Neural progenitor cell (in vitro differentiated cells): ENCODE data around the gene DCAF10. TPM values are rescaled to one million over a fixed set of nuclear protein-coding genes. Genes with fewer than 3 reads are reported as not detected.
"Not testable (repeated sequence)": the region's sequence is repeated elsewhere in the genome, so short reads cannot be mapped to it uniquely, and the experiment has no call there.

Experiments
- DNase-seq: peaks from one replicate; pipeline ENCODE4 v3.0.0-alpha.2; 2016; ENCODE audit warnings: low spot score
- H2AFZ ChIP-seq: fragments of 200-600 bp; sonication (generic); replicated peaks from 2 replicates; pipeline ENCODE4 v1.6.1; 2016; ENCODE audit warnings: antibody characterized with exemption
- H3F3A ChIP-seq: fragments of 200-600 bp; sonication (generic); 2 replicates; pipeline ENCODE4 v1.6.1; 2016; ENCODE audit warnings: antibody characterized with exemption, low read depth
- H3K27ac ChIP-seq: fragments of 200-600 bp; sonication (generic); 2 replicates; pipeline ENCODE4 v1.5.1; 2016; ENCODE audit warnings: mild to moderate bottlenecking
- H3K27me3 ChIP-seq: fragments of 200-600 bp; sonication (generic); 2 replicates; pipeline ENCODE4 v1.6.1; 2016; ENCODE audit warnings: mild to moderate bottlenecking, moderate library complexity
- H3K36me3 ChIP-seq: fragments of 200-600 bp; sonication (generic); 2 replicates; pipeline ENCODE4 v1.5.1; 2016
- H3K4me1 ChIP-seq: fragments of 200-600 bp; sonication (generic); 2 replicates; pipeline ENCODE4 v1.6.1; 2016; ENCODE audit warnings: mixed run types
- H3K4me2 ChIP-seq: fragments of 200-600 bp; sonication (generic); 2 replicates; pipeline ENCODE4 v1.6.1; 2016
- H3K4me3 ChIP-seq: fragments of 200-600 bp; sonication (generic); 2 replicates; pipeline ENCODE4 v1.5.1; 2016
- H3K79me2 ChIP-seq: fragments of 200-600 bp; sonication (generic); 2 replicates; pipeline ENCODE4 v1.6.1; 2016; ENCODE audit warnings: low read depth
- H3K9ac ChIP-seq: fragments of 200-600 bp; sonication (generic); 2 replicates; pipeline ENCODE4 v1.6.1; 2016
- H3K9me3 ChIP-seq: fragments of 200-600 bp; sonication (generic); 2 replicates; pipeline ENCODE4 v1.5.1; 2016; ENCODE audit warnings: low read depth
- H4K20me1 ChIP-seq: fragments of 200-600 bp; sonication (generic); 2 replicates; pipeline ENCODE4 v1.6.1; 2016; ENCODE audit warnings: low read depth
- H3K27ac Mint-ChIP-seq: 3 replicates; pipeline ENCODE4 v1.8.0; 2021; ENCODE audit warnings: mixed read lengths
- H3K27me3 Mint-ChIP-seq: 2 replicates; pipeline ENCODE4 v1.8.0; 2022; ENCODE audit warnings: low read depth, mild to moderate bottlenecking, inconsistent platforms, moderate library complexity, mixed read lengths; ENCODE audit not compliant: insufficient read depth
- H3K36me3 Mint-ChIP-seq: 3 replicates; pipeline ENCODE4 v1.8.0; 2021; ENCODE audit warnings: mixed read lengths
- H3K4me1 Mint-ChIP-seq: 3 replicates; pipeline ENCODE4 v1.8.0; 2021; ENCODE audit warnings: mixed read lengths
- H3K4me3 Mint-ChIP-seq: 3 replicates; pipeline ENCODE4 v1.8.0; 2021; ENCODE audit warnings: mild to moderate bottlenecking, moderate library complexity, mixed read lengths
- H3K9me3 Mint-ChIP-seq: 3 replicates; pipeline ENCODE4 v1.8.0; 2020; ENCODE audit warnings: mixed read lengths
- EZH2 ChIP-seq: fragments of 200-600 bp; sonication (generic); IDR thresholded peaks from 2 replicates; pipeline ENCODE4 v1.6.1; 2017; ENCODE audit warnings: antibody characterized with exemption, mild to moderate bottlenecking, moderate library complexity
- EZH2phosphoT487 ChIP-seq: fragments of 200-600 bp; sonication (generic); IDR thresholded peaks from 2 replicates; pipeline ENCODE4 v1.6.1; 2017; ENCODE audit warnings: antibody characterized with exemption
- total RNA-seq: library from RNA; depleted of rRNA; stranded (reverse); fragments of >200 nt; gene quantifications from 2 replicates; pipeline ENCODE4 v1.2.3, GENCODE V29; 2015; ENCODE audit warnings: low replicate concordance
- TF ChIP-seq, protein P1 (sequence below): fragments of 200-600 bp; sonication (generic); IDR thresholded peaks from 2 replicates; pipeline ENCODE4 v1.5.1; 2017; ENCODE audit warnings: antibody characterized with exemption, mild to moderate bottlenecking

Gene DCAF10
- total RNA-seq, 1 donor from 2014 or later: 15.8 TPM

DNA sequence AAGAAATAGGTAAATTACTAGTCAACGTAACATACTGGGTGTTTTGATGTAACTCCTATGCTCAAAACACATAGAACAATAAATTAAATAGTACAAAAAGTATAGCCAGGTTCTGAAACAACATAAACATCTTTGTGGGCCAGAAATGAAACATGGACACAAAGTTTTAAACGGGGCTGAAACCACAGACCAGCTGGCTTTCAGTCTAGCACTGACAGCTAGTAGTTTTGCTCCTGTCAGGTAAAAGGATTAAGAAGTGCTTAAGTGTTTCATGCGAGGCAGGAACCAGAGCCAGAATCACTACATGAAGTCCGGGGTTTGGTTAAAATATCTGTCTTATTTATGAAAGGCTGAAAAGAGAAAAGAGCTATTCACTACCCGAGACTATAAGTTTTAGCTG is 19.5 kb downstream of the DCAF10 start:
- no peaks in the 10 kb centered on the region for H3K9me3 ChIP-seq
- H3K27ac ChIP-seq: no peak overlapping the region
- H4K20me1 ChIP-seq: no peaks in the 10 kb centered on the region
- DNase-seq: no peak
- peaks cover 12% of the 10 kb centered on the region for H3K36me3 ChIP-seq
- no peak overlapping the region for H3K4me2 ChIP-seq
- TF ChIP-seq EZH2: no peak
- no peak for TF ChIP-seq EZH2phosphoT487
- TF ChIP-seq, protein P1, sequence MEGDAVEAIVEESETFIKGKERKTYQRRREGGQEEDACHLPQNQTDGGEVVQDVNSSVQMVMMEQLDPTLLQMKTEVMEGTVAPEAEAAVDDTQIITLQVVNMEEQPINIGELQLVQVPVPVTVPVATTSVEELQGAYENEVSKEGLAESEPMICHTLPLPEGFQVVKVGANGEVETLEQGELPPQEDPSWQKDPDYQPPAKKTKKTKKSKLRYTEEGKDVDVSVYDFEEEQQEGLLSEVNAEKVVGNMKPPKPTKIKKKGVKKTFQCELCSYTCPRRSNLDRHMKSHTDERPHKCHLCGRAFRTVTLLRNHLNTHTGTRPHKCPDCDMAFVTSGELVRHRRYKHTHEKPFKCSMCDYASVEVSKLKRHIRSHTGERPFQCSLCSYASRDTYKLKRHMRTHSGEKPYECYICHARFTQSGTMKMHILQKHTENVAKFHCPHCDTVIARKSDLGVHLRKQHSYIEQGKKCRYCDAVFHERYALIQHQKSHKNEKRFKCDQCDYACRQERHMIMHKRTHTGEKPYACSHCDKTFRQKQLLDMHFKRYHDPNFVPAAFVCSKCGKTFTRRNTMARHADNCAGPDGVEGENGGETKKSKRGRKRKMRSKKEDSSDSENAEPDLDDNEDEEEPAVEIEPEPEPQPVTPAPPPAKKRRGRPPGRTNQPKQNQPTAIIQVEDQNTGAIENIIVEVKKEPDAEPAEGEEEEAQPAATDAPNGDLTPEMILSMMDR: no peak
- Mint-ChIP-seq H3K36me3 (peaks cover 21% of the 10 kb centered on the region), H3K4me1 (no peaks in the 10 kb centered on the region), H3K9me3 (no peaks in the 10 kb centered on the region), H3K27ac (no peak overlapping the region), H3K4me3 (no peak overlapping the region), H3K27me3 (no peaks in the 10 kb centered on the region)
- H3F3A ChIP-seq: no peaks in the 10 kb centered on the region
- no peak overlapping the region for H3K4me3 ChIP-seq
- peaks cover 8% of the 10 kb centered on the region for H3K79me2 ChIP-seq
- H3K27me3 ChIP-seq: no peaks in the 10 kb centered on the region
- H3K4me1 ChIP-seq: no peaks in the 10 kb centered on the region
- no peak overlapping the region for H3K9ac ChIP-seq
- H2AFZ ChIP-seq: no peak overlapping the region

DNA sequence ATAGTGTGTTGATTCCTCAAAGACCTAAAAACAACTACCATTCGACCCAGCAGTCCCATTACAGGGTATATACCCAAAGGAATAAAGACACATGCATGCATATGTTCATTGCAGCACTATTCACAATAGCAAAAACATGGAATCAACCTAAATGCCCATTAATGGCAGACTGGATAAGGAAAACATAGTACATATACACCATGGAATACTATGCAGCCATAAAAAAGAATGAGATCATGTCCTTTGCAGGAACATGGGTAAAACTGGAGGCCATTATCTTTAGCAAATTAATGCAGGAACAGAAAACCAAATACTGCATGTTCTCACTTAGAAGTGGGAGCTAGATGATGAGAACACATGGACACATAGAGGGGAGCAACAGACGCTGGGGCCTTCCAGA is 24.6 kb downstream of the DCAF10 start:
- H3K9me3 ChIP-seq, H3K4me1 Mint-ChIP-seq, H3K4me2 ChIP-seq, H3K9ac ChIP-seq, H3K4me1 ChIP-seq, H3K4me3 ChIP-seq, DNase-seq, H3K27me3 ChIP-seq, H3K27ac ChIP-seq, H3F3A ChIP-seq, H3K79me2 ChIP-seq, H3K4me3 Mint-ChIP-seq, H3K9me3 Mint-ChIP-seq, H3K27me3 Mint-ChIP-seq, H2AFZ ChIP-seq, H4K20me1 ChIP-seq, H3K27ac Mint-ChIP-seq: not testable (repeated sequence)
- H3K36me3 ChIP-seq: peaks cover 12% of the 10 kb centered on the region
- H3K36me3 Mint-ChIP-seq: peaks cover 33% of the 10 kb centered on the region

DNA sequence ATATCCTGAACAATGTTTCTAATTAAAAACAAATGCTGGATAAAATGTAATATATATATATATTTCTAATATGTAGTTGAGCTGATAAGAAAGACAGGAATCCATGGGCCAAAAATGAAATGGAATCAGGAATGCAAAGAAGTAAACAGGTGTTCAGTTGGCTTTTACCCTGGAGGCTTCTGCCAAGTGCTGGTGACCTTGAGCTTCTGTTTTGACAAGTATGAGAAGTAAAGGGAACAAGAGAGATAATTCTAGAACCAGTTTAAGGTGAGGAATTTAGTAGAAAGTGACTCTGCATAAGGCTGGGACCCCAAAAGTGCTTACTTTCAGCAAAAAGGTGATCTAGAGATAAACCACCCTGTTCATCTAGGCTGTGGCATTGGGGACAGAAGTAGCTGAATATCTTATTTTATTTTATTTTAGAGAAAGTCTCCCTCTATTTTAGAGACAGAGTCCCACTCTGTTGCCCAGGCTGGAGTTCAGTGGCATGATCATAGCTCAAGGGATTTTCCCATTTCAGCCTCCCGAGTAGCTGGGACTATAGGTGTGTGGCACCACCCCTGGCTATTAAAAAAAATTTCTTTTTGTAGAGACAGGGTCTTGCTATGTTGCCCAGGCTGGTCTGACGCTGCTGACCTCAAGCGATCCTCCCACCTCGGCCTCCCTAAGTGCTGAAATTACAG is 27.0 kb downstream of the DCAF10 start:
- no peaks in the 10 kb centered on the region for H3K9me3 ChIP-seq
- H3F3A ChIP-seq: no peaks in the 10 kb centered on the region
- no peak overlapping the region for H3K4me3 Mint-ChIP-seq
- TF ChIP-seq EZH2: no peak
- H2AFZ ChIP-seq: no peak overlapping the region
- no peak overlapping the region for H3K9ac ChIP-seq
- H3K4me1 ChIP-seq: no peaks in the 10 kb centered on the region
- H3K27ac Mint-ChIP-seq: no peak overlapping the region
- no peaks in the 10 kb centered on the region for H3K27me3 Mint-ChIP-seq
- peaks cover 22% of the 10 kb centered on the region for H3K36me3 Mint-ChIP-seq
- no peak overlapping the region for H3K4me3 ChIP-seq
- no peaks in the 10 kb centered on the region for H3K27me3 ChIP-seq
- no peak overlapping the region for H3K27ac ChIP-seq
- H3K9me3 Mint-ChIP-seq: no peaks in the 10 kb centered on the region
- no peaks in the 10 kb centered on the region for H3K79me2 ChIP-seq
- no peaks in the 10 kb centered on the region for H4K20me1 ChIP-seq
- H3K36me3 ChIP-seq: peaks cover 12% of the 10 kb centered on the region
- H3K4me2 ChIP-seq: no peak overlapping the region
- no peaks in the 10 kb centered on the region for H3K4me1 Mint-ChIP-seq
- DNase-seq: no peak

DNA sequence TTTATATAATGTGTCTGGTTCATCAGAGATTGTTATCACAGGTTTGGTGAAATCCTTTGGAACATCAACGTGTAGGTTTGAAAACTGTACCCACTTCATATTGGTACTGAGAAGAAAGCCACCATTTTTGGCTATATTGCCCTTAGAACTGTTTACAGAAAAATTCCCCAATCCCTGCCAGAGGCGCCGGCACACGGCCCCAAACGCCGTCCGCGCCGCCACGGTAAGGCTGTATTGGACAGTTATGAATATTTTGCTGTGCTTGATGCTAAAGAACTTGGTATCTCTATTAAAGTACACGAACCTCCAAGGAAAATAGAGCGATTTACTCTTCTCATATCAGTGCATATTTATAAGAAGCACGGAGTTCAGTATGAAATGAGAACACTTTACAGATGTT is 35.2 kb downstream of the DCAF10 start:
- Histone ChIP-seq H3K9me3 (no peaks in the 10 kb centered on the region), H3K79me2 (no peaks in the 10 kb centered on the region), H4K20me1 (no peaks in the 10 kb centered on the region), H2AFZ (no peak overlapping the region), H3K36me3 (no peaks in the 10 kb centered on the region), H3K27me3 (no peaks in the 10 kb centered on the region), H3K27ac (no peak overlapping the region), H3K4me3 (no peak overlapping the region), H3K4me1 (peaks cover 8% of the 10 kb centered on the region), H3K4me2 (no peak overlapping the region), H3F3A (peaks cover 3% of the 10 kb centered on the region), H3K9ac (no peak overlapping the region)
- Mint-ChIP-seq H3K36me3 (no peaks in the 10 kb centered on the region), H3K4me3 (no peak overlapping the region), H3K27me3 (no peaks in the 10 kb centered on the region), H3K27ac (no peak overlapping the region), H3K4me1 (peaks cover 15% of the 10 kb centered on the region), H3K9me3 (no peaks in the 10 kb centered on the region)
- DNase-seq: no peak
- TF ChIP-seq EZH2 (no peak), EZH2phosphoT487 (no peak)
- TF ChIP-seq, protein P1: no peak
